Fibroblast of villous mesenchyme (primary cell): ENCODE results near the gene TUBA8. TPM values are rescaled to one million over a fixed set of nuclear protein-coding genes. Genes with fewer than 3 reads are reported as not detected.
A peak's percentile ranks its signal among the peaks of the same experiment; 100 is the strongest.

Experiments
- DNase-seq: peaks from one replicate; pipeline ENCODE4 v3.0.0-alpha.2; 2010; ENCODE audit warnings: low read depth
- H3K4me3 ChIP-seq: 2 replicates; pipeline ENCODE4 v1.5.1; 2011; ENCODE audit warnings: low read depth, mild to moderate bottlenecking, low read length
- total RNA-seq: library from RNA; depleted of rRNA; stranded (reverse); fragments of >200 nt; gene quantifications from 2 replicates; pipeline ENCODE4 v1.2.3, GENCODE V29; 2012
- TF ChIP-seq, protein P1 (sequence below): IDR thresholded peaks from 2 replicates; pipeline ENCODE4 v1.5.1; 2012; ENCODE audit warnings: low read depth, mild to moderate bottlenecking, low read length; ENCODE audit not compliant: insufficient read depth

The TUBA8 gene
- total RNA-seq, 1 donor: under 0.01 TPM

DNA sequence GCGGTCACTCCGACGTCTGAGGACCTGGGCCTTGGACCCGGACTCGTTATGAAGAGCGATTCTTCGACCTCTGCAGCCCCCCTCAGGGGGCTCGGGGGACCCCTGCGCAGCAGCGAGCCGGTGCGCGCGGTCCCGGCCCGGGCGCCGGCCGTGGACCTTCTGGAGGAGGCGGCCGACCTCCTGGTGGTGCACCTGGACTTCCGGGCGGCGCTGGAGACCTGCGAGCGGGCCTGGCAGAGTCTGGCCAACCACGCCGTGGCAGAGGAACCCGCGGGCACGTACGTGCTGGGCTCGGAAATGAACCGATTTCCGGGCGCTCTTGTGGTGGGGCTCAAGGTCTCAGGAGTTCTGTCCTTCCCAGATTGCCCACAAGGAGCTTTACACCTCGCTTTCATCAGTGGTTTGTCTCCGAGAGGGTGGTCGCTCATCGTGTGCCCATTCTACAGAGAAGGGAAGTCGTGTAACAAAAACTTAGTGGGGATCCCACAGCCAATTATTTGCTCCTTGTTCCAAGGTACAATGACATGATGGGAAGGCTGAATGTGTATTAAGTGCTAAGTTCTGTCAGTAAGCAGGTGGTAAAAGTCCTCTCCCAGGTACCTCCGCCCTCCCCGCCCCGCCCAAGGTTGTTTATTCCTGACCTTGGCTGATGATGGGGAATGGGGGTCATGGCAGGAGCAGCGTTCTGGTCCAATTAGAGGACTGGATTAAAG is 32.1 kb upstream of the TUBA8 start:
- H3K4me3 ChIP-seq: peak overlapping the region; percentile 92
- TF ChIP-seq, protein P1, sequence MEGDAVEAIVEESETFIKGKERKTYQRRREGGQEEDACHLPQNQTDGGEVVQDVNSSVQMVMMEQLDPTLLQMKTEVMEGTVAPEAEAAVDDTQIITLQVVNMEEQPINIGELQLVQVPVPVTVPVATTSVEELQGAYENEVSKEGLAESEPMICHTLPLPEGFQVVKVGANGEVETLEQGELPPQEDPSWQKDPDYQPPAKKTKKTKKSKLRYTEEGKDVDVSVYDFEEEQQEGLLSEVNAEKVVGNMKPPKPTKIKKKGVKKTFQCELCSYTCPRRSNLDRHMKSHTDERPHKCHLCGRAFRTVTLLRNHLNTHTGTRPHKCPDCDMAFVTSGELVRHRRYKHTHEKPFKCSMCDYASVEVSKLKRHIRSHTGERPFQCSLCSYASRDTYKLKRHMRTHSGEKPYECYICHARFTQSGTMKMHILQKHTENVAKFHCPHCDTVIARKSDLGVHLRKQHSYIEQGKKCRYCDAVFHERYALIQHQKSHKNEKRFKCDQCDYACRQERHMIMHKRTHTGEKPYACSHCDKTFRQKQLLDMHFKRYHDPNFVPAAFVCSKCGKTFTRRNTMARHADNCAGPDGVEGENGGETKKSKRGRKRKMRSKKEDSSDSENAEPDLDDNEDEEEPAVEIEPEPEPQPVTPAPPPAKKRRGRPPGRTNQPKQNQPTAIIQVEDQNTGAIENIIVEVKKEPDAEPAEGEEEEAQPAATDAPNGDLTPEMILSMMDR: no peak
- DNase-seq: peak; percentile 36

DNA sequence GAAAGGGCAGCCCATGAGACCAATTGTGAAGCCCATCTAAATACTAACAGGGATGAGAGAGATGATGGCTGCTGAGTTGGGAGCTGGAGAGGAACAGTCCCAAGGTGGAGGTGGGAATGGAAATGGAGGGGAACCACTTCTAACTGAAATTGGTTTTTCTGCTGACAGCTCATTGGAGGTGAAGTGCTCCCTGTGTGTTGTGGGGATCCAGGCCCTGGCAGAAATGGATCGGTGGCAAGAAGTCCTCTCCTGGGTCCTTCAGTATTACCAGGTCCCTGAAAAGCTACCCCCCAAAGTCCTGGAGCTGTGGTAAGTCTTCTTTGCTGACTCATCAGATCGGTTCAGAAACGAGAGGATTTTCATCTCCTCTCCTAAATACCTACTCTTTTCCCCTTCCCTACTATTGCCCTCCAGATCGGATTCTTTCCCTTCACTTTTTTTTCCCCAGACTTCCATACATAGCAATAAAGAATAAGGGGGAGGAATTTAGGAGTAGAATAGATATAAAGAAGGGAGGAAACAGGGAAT is 30.8 kb upstream of the TUBA8 start:
- DNase-seq: no peak
- no peak overlapping the region for H3K4me3 ChIP-seq
- TF ChIP-seq, protein P1: no peak

DNA sequence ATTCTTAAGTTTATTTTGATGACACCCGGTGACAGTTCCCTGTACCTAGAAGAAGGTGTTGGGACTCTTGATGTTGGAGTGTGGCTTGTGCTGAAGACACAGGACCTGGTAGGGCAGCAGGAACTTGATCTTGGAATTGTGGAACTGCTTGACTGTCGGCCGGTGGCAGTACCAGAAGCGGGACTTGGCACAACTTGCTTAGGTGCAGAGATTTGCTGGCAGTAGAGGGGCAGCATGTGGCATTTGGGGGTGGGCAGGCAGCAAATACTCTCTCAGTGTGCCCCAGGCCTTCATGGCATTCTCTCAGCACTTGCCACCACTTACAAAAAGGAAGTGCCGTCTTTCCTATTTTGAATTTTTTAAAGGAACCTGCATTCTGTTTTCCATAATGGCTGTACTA is 29.2 kb upstream of the TUBA8 start:
- H3K4me3 ChIP-seq: no peak overlapping the region
- TF ChIP-seq, protein P1: no peak
- no peak for DNase-seq

DNA sequence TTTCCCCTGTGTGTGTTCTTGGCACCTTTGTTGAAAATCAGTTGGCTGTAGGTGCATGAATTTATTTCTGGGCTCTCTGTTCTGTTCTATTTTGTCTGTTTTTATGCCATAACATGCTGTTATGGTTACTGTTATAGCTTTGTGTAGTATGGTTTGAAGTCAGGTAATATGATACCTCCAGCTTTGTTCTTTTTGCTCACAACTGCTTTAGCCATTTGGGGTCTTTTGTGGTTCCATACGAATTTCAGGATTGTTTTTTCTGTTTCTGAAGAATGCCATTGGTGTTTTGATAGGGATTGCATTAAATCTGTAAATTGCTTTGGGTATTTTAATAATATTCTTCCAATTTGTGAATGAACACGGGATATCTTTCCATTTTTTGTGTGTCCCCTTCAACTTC is 28.1 kb upstream of the TUBA8 start:
- H3K4me3 ChIP-seq: no peak overlapping the region
- TF ChIP-seq, protein P1: no peak

DNA sequence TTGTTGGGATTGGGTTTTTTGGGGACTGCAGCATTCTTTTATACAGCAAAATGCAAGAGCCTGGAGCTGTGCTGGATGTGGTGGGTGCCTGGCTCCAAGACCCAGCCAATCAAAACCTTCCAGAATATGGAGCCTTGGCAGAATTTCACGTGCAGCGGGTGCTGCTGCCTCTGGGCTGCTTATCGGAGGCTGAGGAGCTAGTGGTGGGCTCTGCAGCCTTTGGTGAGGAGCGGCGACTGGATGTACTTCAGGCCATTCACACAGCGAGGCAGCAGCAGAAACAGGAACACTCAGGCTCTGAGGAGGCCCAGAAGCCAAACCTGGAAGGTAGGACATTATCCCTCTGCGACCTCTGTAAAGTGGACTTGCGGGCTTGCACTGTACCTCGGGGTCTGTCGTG is 27.2 kb upstream of the TUBA8 start:
- TF ChIP-seq, protein P1: no peak
- H3K4me3 ChIP-seq: no peak overlapping the region
- DNase-seq: no peak

More for the DNA sequence above, 28.1 kb upstream of the TUBA8 start:
- no peak for DNase-seq

DNA sequence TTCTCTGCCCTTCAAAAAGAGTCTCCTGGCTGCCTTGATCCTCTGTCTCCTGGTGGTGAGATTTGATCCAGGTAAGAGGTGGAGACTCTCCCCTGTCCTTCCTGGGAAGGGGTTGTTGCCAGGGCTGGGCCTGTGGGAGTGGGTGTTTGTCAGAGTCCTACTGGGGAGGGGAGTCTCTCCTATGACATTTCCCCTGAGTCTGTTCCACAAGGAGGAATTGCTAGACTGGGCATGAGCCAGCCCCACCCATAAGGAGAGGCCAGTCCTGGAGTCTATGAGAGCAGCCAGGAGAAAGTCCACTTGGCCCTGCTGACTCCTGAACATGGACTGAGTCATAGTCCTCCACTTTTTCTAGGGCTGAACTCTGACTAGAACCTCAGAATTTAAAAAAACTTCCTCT is 25.4 kb upstream of the TUBA8 start:
- TF ChIP-seq, protein P1: no peak
- no peak for DNase-seq

More for the DNA sequence above, 25.4 kb upstream of the TUBA8 start:
- no peak overlapping the region for H3K4me3 ChIP-seq
